AG09319 (cell line): Measurements from ENCODE around the gene TMEM30B.

Experiments used
- DNase-seq: peaks from one replicate; pipeline ENCODE4 v3.0.0-alpha.2; 2010; ENCODE audit warnings: low read depth; ENCODE audit errors: extremely low read depth
- CTCF ChIP-seq: IDR thresholded peaks from 2 replicates; pipeline ENCODE4 v1.5.1; 2011; ENCODE audit warnings: low read depth, mild to moderate bottlenecking, inconsistent platforms, low read length, moderate library complexity

The TMEM30B gene

GRCh38 chr14:61266436-61266835 lies 14.7 kb downstream of the TMEM30B start:
- TF ChIP-seq CTCF = no peak
- DNase-seq = no peak

GRCh38 chr14:61264651-61265050 lies 16.5 kb downstream of the TMEM30B start:
- no peak for TF ChIP-seq CTCF
- DNase-seq = no peak

GRCh38 chr14:61264010-61264571 lies 17.0 kb downstream of the TMEM30B start:
- TF ChIP-seq CTCF = no peak
- DNase-seq = no peak

GRCh38 chr14:61262082-61262481 lies 19.1 kb downstream of the TMEM30B start:
- no peak for TF ChIP-seq CTCF
- DNase-seq = no peak

- DNase-seq = peak; percentile 67
- peak; percentile 12 for TF ChIP-seq CTCF
Measured at GRCh38 chr14:61260939-61261776, 20.0 kb downstream of the TMEM30B start.

GRCh38 chr14:61258985-61259384 lies 22.2 kb downstream of the TMEM30B start:
- no peak for DNase-seq
- TF ChIP-seq CTCF = no peak

GRCh38 chr14:61257469-61258057 lies 23.6 kb downstream of the TMEM30B start:
- no peak for TF ChIP-seq CTCF
- DNase-seq = no peak
